Measurements from ENCODE around the gene SULT2A1.
A peak's percentile ranks its signal among the peaks of the same experiment; 100 is the strongest.
"Not testable (repeated sequence)": the region's sequence is repeated elsewhere in the genome, so short reads cannot be mapped to it uniquely, and the experiment has no call there.

The SULT2A1 gene

DNA sequence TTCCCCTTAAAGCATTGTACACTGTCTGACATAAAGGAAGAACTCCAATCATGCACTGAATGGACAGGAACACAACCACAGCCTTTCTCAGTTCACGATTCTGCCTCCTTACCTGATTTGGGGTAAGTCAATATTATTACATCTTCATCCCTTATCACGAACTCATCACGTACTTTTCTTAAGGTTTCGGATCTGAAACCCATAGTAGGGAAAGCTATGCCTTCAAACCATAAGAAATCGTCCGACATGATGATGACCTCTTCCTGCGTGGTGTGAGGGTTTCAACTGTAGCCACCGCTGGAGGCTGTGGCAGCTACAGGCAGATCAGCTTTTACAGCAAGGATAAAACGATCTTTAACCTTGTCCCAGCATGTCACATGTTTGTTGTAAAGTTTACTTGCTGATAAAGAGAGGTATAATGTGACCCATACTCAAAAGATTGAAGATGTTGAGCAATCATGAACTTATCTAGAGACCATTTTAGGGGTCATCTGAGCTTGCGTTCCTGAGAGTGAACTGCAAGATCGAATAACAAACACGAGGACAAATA lies at the start of gene SULT2A1:
SULT2A1 (minus strand) TSS at position 306 of the 550 bp plus-strand sequence; CDS start at position 248, 58 bp downstream.
- no peak for DNase-seq (ENCODE audit: low read depth in 2 of 2)

DNA sequence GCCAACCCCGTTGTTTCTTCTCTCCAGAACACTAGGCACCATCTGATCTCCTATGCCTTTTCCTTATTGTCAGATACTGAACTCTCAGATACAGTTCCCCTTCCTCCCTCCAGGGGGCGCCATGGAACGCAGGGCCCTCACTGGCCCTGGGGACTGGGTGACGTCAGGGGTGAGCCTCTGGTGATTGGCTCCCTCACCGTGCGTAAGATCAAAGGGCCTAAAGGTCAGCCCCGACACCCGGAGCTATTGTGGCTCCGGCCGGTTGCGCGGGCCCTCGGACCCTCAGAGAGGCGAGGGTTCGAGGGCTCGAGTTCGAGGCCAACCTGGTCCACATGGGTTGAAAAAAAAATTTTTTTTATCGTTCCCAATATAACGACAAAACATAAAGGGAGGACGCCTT lies 42.5 kb upstream of the SULT2A1 start:
- DNase-seq (ENCODE audit: low read depth in 2 of 2), result not testable (repeated sequence)

DNA sequence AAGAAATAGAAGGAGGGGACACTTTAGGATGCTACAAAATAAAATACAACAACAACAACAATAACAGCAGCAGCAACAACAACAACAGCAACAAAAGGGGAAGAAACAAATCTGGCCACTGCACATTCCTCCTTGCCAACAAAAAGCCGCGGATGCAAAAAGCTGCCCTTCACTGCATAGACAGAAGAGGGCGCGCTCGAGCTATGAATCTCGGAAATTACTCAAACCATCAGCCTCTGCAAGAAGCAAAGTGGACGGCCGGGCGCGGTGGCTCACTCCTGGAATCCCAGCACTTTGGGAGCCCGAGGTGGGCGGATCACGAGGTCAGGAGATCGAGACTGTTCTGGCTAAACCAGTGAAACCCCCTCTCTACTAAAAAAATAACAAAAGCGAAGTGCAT lies 34.0 kb upstream of the SULT2A1 start:
- not testable (repeated sequence) for DNase-seq (ENCODE audit: low read depth in 2 of 2)

GRCh38 chr19:47910191-47910590 lies 24.1 kb upstream of the SULT2A1 start:
- not testable (repeated sequence) for DNase-seq (ENCODE audit: low read depth in 2 of 2)

- DNase-seq (ENCODE audit: low read depth in 2 of 2), result peak; percentile 14 to 72
Observed at GRCh38 chr19:47909350-47909749, 23.2 kb upstream of the SULT2A1 start.

DNA sequence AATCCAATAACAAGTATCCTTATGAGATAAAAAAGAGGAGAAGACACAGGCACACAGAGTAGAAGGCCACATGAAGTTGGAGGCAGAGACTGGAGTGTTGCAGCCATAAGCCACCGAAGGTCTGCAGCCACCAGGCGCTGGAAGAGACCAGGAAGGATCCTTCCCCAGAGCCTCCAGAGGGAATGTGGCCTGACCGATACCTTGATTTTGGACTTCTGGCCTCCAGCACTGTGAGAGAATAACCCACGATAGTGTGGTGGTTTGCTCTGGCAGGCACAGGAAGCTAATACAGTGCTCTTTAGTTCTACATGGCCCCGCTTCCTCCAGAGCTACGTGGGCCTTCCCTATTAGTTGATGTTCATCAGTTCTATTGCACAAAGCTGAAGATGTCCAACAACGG lies 15.3 kb upstream of the SULT2A1 start:
- DNase-seq (ENCODE audit: low read depth in 2 of 2), result no peak

- DNase-seq (ENCODE audit: low read depth in 2 of 2), result no peak
Observed at GRCh38 chr19:47899335-47899734, 13.2 kb upstream of the SULT2A1 start.

DNA sequence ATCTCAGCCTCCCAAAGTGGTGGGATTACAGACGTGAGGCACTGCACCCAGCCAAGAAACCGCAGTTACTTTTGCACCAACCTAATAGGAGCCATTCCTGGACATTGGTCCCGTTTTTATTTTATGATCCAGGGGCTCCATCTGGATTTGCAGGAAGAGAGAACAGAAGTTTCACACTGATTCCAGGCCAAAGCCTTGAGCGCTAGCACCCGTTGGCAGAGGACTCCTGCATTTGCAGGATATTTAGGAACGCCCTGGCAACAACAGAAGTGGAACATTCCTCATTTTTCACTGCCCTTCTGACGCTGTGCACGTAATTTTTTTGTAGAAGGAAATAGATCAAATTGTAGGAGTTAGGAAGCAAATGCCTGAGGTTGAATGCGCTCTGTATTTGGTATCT lies 11.7 kb upstream of the SULT2A1 start:
- DNase-seq (ENCODE audit: low read depth in 2 of 2), result no peak

DNA sequence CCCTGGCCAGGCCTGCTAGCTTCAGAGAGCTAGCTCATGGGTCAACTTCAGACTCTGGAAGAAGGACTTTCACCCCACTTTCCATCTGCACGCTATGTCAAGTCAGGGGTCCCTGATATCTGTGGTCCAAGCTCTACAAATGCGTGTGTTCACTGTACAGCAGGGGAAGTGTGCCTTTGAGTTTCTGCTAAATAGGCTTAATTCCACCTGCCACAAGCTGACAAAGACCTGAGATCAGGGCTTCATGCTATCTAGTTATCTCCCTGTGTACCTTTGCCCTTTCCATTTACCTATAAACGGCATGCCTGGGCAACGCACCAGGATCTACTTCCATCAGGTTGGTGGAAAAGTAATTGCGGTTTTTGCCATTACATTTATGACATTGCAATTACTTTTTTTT lies 10.7 kb upstream of the SULT2A1 start:
- no peak for DNase-seq (ENCODE audit: low read depth in 2 of 2)

- DNase-seq (ENCODE audit: low read depth in 2 of 2), result no peak
Observed at GRCh38 chr19:47896019-47896418, 9.9 kb upstream of the SULT2A1 start.

- no peak for DNase-seq (ENCODE audit: low read depth in 2 of 2)
Observed at GRCh38 chr19:47895165-47895782, 9.2 kb upstream of the SULT2A1 start.

- DNase-seq (ENCODE audit: low read depth in 2 of 2), result no peak
Observed at GRCh38 chr19:47891923-47892666, 6.0 kb upstream of the SULT2A1 start.

GRCh38 chr19:47891622-47891922 lies 5.5 kb upstream of the SULT2A1 start:
- DNase-seq (ENCODE audit: low read depth in 2 of 2), result no peak

DNA sequence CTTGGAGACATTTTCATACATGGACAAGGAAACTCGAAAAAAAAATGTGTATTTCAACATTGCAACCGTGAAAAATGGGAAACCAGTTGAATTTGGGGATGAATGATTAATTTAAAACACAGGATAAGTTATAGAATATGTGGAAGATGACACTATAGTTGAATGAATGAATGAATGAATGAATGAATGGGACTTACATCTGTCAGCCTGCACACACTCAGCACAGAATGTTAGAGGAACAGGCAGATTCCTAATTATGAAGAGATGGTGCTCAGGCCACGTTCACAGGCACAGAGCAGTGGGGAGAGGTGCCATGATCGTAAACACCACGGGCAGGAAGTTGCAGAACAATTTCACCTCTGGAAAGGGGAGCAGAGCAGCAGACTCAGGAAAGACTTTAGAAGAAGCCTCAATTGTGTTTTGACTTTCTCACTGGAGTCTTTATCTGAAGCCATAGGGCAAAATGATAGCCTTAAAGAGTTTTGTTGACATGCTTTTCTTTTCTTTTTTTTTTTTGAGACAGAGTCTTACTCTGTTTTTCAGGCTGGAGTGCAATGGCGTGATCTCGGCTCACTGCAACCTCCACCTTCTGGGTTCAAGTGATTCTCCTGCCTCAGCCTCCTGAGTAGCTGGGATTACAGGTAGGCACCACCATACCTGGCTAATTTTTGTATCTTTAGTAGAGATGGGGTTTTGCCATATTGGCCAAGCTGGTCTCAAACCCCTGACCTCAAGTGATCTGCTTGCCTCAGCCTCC lies 4.9 kb upstream of the SULT2A1 start:
- no peak for DNase-seq (ENCODE audit: low read depth in 2 of 2)

- no peak for DNase-seq (ENCODE audit: low read depth in 2 of 2)
Observed at GRCh38 chr19:47885067-47885463, 1.1 kb downstream of the SULT2A1 start.

- no peak for DNase-seq (ENCODE audit: low read depth in 2 of 2)
Observed at GRCh38 chr19:47882890-47883289, 3.2 kb downstream of the SULT2A1 start.

GRCh38 chr19:47881757-47882156 lies 4.4 kb downstream of the SULT2A1 start:
- no peak for DNase-seq (ENCODE audit: low read depth in 2 of 2)

- DNase-seq (ENCODE audit: low read depth in 2 of 2), result not testable (repeated sequence)
Observed at GRCh38 chr19:47879385-47879784, 6.7 kb downstream of the SULT2A1 start.

DNA sequence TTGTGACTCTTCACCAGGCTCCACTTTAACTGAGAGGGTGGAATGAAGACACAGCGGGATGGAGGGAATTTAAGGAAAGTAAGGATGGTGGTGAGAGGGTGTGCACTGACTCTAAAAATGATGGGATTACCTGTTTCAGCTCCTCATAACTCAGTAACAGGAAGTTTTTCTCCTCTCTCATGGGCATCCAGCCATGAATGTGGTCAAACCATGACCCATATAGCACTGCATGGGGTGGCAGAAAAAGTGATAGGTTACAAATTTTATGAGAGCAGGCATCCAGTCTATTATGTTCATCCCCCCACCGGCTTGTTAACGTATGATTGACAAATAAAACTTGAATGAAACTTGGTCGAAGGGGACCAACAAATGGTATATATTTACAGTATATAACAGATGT lies 7.2 kb downstream of the SULT2A1 start:
- no peak for DNase-seq (ENCODE audit: low read depth in 2 of 2)

- DNase-seq (ENCODE audit: low read depth in 2 of 2), result no peak
Observed at GRCh38 chr19:47865166-47865565, 20.9 kb downstream of the SULT2A1 start.

DNA sequence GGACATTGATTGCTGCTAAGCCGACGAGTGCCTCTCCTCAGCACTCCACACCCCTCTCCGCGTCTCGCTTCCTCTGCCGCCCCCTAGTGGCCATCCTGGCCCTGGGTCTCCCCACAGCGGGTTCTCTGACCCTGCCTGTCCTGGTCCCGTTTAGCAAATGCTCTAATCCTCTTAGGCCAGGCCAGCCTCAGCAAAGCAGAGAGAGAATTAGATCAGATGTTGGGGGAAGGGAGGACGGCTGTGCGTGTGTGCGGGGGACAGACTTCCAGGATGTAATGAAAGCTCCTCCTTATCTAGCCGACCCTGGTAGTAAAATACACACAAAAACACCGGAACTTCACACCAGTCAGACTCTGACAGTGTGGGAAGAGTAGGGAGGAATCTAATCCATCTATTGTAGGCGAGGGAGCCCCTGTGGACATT lies 22.6 kb downstream of the SULT2A1 start:
- peak; percentile 84 to 87 for DNase-seq (ENCODE audit: low read depth in 2 of 2)

GRCh38 chr19:47861630-47862029 lies 24.5 kb downstream of the SULT2A1 start:
- DNase-seq (ENCODE audit: low read depth in 2 of 2), result no peak

All from stimulated activated CD8-positive, alpha-beta memory T cell treated with anti-CD3 and anti-CD28 coated beads, Interleukin-2, amount 100 ng/mL, for 48 hours (primary cell).